Endometrial microvascular endothelial cells (primary cell): Measurements from ENCODE around the gene DNM3. TPM values are rescaled to one million over a fixed set of nuclear protein-coding genes. Genes with fewer than 3 reads are reported as not detected.

Experiments used
- in situ Hi-C: cut with HindIII; loops from 2 replicates; pipeline ENCODE4 v1.10.0; 2017; ENCODE audit warnings: low sequenced_read_pairs, low pct_unique_long_range_greater_than_20kb; ENCODE audit errors: inconsistent ontology term
- total RNA-seq: library from RNA; depleted of rRNA; stranded (reverse); fragments of >200 nt; gene quantifications from one replicate; pipeline ENCODE4 v1.2.3, GENCODE V29; 2015; ENCODE audit errors: inconsistent ontology term

Gene DNM3
- total RNA-seq, 1 donor from 2014 or later, result 0.84 TPM

- in situ Hi-C loops, result no loop called here
Observed at GRCh38 chr1:172139196-172139595, 297.9 kb downstream of the DNM3 start.

GRCh38 chr1:172140072-172140471 lies 298.8 kb downstream of the DNM3 start:
- in situ Hi-C loops, result no loop called here

- in situ Hi-C loops, result no loop called here
Observed at GRCh38 chr1:172140591-172140990, 299.3 kb downstream of the DNM3 start.

GRCh38 chr1:172141341-172141881 lies 300.1 kb downstream of the DNM3 start:
- in situ Hi-C loops, result no loop called here

DNA sequence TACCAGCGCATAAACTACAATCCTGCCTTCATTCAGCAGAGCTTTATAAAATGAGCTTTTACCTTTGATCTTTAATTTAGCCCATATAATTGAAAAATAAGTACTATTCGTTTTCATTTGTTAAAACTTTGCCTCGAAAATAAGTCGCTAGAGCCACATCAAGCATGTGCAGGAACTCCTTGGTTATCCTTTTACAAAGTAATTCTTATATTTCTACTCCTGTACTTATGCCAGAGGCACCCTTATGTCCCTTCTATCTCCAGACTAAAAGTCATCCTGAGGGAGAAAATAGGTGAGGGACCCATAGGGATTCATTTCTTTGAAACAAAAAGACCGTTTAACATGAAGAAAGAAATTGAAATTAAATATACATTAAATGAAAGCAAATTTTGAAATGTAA lies 301.0 kb downstream of the DNM3 start:
- in situ Hi-C loops, result no loop called here

DNA sequence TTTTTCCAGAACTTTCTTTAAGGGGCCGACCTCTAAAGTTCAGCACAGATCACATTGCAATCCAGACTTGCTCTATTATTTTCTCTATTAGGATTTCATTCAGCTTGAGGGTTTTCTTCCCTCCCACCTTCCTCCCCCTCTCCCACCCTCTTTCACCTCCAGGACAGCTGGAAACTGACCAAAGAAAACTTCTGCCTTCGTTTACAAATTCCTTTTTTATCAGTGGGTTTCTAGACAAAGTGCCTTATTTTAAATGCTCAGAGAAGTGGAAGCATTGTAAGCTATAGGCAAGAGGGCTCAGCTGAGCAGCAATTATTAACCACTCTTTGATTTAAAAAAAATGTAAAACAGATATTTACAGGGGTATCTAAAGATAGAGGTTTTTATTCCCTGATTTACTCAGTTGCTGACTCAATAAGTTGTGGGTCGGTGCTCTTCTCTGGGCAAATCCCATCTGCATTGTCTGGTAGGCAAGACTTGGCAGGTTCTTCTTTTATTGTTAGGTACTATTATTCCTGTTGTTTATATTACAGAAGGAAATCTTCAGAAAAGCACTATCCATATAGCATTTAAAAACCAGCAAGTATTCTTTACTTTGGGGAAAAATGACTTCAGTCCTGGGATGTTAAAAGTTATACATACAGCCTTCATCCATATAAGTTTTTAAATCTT lies 302.2 kb downstream of the DNM3 start:
- in situ Hi-C loops, result no loop called here

GRCh38 chr1:172144445-172145061 lies 303.3 kb downstream of the DNM3 start:
- in situ Hi-C loops, result no loop called here

- in situ Hi-C loops, result no loop called here
Observed at GRCh38 chr1:172145231-172145651, 303.9 kb downstream of the DNM3 start.

- in situ Hi-C loops, result no loop called here
Observed at GRCh38 chr1:172145656-172146055, 304.4 kb downstream of the DNM3 start.

- in situ Hi-C loops, result no loop called here
Observed at GRCh38 chr1:172146141-172146850, 305.0 kb downstream of the DNM3 start.

- in situ Hi-C loops, result no loop called here
Observed at GRCh38 chr1:172147541-172147940, 306.2 kb downstream of the DNM3 start.

- in situ Hi-C loops, result no loop called here
Observed at GRCh38 chr1:172148213-172148612, 306.9 kb downstream of the DNM3 start.

DNA sequence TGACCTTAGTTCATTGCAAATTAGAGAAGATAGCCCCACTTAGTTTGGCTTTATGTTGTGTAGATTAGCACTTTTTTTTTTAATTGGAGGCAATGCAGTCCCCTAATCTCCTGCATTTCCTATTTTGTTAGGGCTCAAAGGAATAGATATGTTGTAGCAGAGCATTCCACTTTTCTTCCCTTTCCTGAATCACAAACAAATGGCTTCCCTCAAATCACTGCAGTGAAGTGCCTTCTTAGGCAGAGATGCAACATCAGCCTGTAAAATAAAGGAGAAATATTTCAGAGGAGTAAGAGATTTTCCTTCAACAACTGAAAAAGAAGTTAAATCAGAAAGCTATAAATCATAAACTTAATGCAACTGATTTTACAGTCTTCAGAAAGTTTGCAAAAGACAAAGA lies 307.4 kb downstream of the DNM3 start:
- in situ Hi-C loops, result no loop called here

GRCh38 chr1:172149346-172149745 lies 308.0 kb downstream of the DNM3 start:
- in situ Hi-C loops, result no loop called here

GRCh38 chr1:172154551-172154950 lies 313.3 kb downstream of the DNM3 start:
- in situ Hi-C loops, result no loop called here

GRCh38 chr1:172155766-172156165 lies 314.5 kb downstream of the DNM3 start:
- in situ Hi-C loops, result no loop called here

DNA sequence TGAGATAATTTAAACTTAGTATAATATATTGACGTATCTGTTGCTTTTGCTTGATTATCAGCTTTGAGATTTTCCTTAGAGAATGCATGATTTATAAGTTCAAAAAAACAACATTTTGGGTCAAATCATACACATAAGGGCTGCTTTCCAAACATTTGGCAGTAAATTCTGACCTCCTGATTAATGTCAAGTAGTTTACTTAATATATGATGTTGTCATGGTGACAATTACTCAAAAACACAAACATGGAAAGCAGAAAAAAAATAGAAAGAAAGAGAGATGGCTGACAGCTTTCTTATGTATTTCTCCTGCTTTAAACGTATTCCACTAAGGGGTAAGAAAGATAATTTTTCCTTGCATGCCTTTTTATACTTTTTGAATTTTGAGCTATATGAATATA lies 320.9 kb downstream of the DNM3 start:
- in situ Hi-C loops, result no loop called here

DNA sequence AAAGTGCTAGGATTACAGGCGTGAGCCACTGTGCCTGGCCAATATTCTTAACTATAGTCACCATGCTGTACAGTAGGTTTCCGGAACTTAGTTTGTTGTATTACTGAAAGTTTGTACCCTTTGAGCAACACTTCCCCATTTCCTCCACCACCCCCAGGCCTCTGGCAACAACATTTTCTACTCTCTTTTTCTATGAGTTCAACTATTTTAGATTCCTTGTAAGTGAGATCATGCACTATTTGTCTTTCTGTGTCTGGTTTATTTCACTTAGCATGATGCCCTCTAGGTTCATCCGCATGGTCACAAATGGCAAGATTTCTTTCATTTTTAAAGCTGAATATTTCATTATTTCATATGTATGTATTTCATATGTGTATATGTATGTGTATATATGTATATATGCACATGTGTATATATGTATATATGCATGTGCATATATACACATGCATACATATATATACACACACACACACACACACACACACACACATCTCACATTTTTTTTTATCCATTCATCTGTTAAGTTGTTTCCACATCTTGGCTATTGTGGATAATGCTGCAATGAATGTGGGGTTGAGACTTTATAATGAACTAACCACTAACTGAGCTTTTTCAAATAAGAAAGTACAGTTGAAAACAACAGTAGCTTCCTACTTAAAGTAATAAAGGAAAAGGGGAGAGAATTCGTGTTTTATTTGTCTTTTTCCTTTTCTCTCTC lies 322.4 kb downstream of the DNM3 start:
- in situ Hi-C loops, result no loop called here

GRCh38 chr1:172165403-172165802 lies 324.1 kb downstream of the DNM3 start:
- in situ Hi-C loops, result no loop called here
